ENCODE results near the gene SDC3.

Gene SDC3

GRCh38 chr1:30838996-30839395 is 69.6 kb downstream of the SDC3 start:
- TF ChIP-seq TAF1 (IDR thresholded peaks at IDR 0.05; ENCODE audit: borderline replicate concordance, insufficient read depth, low read length) (no peak), SIN3A (IDR thresholded peaks at IDR 0.05; ENCODE audit: borderline replicate concordance, insufficient read depth, low read length) (no peak), REST (IDR thresholded peaks at IDR 0.05; ENCODE audit: insufficient read depth in 1 of 2, low read depth in 2 of 2, low read length in 2 of 2) (no peak), POLR2AphosphoS5 (IDR thresholded peaks at IDR 0.05; ENCODE audit: low read depth, low read length) (no peak), FOXP2 (optimal IDR thresholded peaks at IDR 0.05; ENCODE audit: borderline replicate concordance, extremely low read depth, extremely low read length, insufficient read depth) (no peak)

GRCh38 chr1:30837653-30838052 is 70.9 kb downstream of the SDC3 start:
- TF ChIP-seq POLR2AphosphoS5 (IDR thresholded peaks at IDR 0.05; ENCODE audit: low read depth, low read length) (no peak), TAF1 (IDR thresholded peaks at IDR 0.05; ENCODE audit: borderline replicate concordance, insufficient read depth, low read length) (no peak), FOXP2 (optimal IDR thresholded peaks at IDR 0.05; ENCODE audit: borderline replicate concordance, extremely low read depth, extremely low read length, insufficient read depth) (no peak), SIN3A (IDR thresholded peaks at IDR 0.05; ENCODE audit: borderline replicate concordance, insufficient read depth, low read length) (no peak), REST (IDR thresholded peaks at IDR 0.05; ENCODE audit: insufficient read depth in 1 of 2, low read depth in 2 of 2, low read length in 2 of 2) (no peak)

GRCh38 chr1:30834253-30834652 is 74.3 kb downstream of the SDC3 start:
- TF ChIP-seq FOXP2 (optimal IDR thresholded peaks at IDR 0.05; ENCODE audit: borderline replicate concordance, extremely low read depth, extremely low read length, insufficient read depth): no peak

- TF ChIP-seq SIN3A (IDR thresholded peaks at IDR 0.05; ENCODE audit: borderline replicate concordance, insufficient read depth, low read length): no peak
- TF ChIP-seq FOXP2 (optimal IDR thresholded peaks at IDR 0.05; ENCODE audit: borderline replicate concordance, extremely low read depth, extremely low read length, insufficient read depth): no peak
- no peak for TF ChIP-seq TAF1 (IDR thresholded peaks at IDR 0.05; ENCODE audit: borderline replicate concordance, insufficient read depth, low read length)
- TF ChIP-seq REST (IDR thresholded peaks at IDR 0.05; ENCODE audit: insufficient read depth in 1 of 2, low read depth in 2 of 2, low read length in 2 of 2): no peak
- no peak for TF ChIP-seq POLR2AphosphoS5 (IDR thresholded peaks at IDR 0.05; ENCODE audit: low read depth, low read length)
These were observed 78.0 kb downstream of the SDC3 start for GRCh38 chr1:30830537-30830936.

- TF ChIP-seq FOXP2 (optimal IDR thresholded peaks at IDR 0.05; ENCODE audit: borderline replicate concordance, extremely low read depth, extremely low read length, insufficient read depth) (no peak), TAF1 (IDR thresholded peaks at IDR 0.05; ENCODE audit: borderline replicate concordance, insufficient read depth, low read length) (no peak), SIN3A (IDR thresholded peaks at IDR 0.05; ENCODE audit: borderline replicate concordance, insufficient read depth, low read length) (no peak), REST (IDR thresholded peaks at IDR 0.05; ENCODE audit: insufficient read depth in 1 of 2, low read depth in 2 of 2, low read length in 2 of 2) (no peak), POLR2AphosphoS5 (IDR thresholded peaks at IDR 0.05; ENCODE audit: low read depth, low read length) (no peak)
These were observed 78.7 kb downstream of the SDC3 start for GRCh38 chr1:30829889-30830288.

Data from PFSK-1 (cell line).